AG09309 (cell line): ENCODE measurements around the gene ABCD2.
"Not testable (repeated sequence)": the region's sequence is repeated elsewhere in the genome, so short reads cannot be mapped to it uniquely, and the experiment has no call there.

Source experiments
- DNase-seq: peaks from one replicate; pipeline ENCODE4 v3.0.0-alpha.2; 2010; ENCODE audit warnings: low read depth
- H3K4me3 ChIP-seq: 2 replicates; pipeline ENCODE4 v1.5.1; 2011; ENCODE audit warnings: mild to moderate bottlenecking, low read depth, low read length, moderate library complexity; ENCODE audit not compliant: control insufficient read depth
- TF ChIP-seq, protein P1 (sequence below): IDR thresholded peaks from 2 replicates; pipeline ENCODE4 v1.5.1; 2011; ENCODE audit warnings: mild to moderate bottlenecking, low read depth, low read length, inconsistent platforms; ENCODE audit not compliant: insufficient read depth, control insufficient read depth; ENCODE audit errors: missing control alignments

Gene ABCD2

DNA sequence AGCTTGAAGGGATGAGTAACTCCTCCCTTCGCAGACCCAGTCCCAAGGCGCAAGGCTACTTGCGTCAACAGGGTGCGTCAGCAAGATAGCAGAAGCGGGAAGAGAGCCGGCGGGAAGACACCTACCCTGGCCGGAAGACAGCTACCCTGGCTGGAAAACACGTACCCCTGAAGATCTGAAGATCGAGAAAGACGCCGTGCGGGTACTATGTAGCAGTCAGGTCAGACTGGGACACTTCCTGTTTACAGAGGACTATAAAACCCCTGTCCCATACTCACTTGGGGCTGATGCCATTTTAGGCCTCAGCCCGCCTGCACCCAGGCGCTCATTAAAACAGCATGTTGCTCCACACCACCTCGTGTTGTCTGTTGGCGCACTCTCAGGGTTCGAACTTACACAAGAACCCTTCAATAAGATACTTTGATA, 80.9 kb downstream of the ABCD2 start:
- TF ChIP-seq, protein P1, sequence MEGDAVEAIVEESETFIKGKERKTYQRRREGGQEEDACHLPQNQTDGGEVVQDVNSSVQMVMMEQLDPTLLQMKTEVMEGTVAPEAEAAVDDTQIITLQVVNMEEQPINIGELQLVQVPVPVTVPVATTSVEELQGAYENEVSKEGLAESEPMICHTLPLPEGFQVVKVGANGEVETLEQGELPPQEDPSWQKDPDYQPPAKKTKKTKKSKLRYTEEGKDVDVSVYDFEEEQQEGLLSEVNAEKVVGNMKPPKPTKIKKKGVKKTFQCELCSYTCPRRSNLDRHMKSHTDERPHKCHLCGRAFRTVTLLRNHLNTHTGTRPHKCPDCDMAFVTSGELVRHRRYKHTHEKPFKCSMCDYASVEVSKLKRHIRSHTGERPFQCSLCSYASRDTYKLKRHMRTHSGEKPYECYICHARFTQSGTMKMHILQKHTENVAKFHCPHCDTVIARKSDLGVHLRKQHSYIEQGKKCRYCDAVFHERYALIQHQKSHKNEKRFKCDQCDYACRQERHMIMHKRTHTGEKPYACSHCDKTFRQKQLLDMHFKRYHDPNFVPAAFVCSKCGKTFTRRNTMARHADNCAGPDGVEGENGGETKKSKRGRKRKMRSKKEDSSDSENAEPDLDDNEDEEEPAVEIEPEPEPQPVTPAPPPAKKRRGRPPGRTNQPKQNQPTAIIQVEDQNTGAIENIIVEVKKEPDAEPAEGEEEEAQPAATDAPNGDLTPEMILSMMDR = no peak
- no peak overlapping the region for H3K4me3 ChIP-seq
- no peak for DNase-seq

DNA sequence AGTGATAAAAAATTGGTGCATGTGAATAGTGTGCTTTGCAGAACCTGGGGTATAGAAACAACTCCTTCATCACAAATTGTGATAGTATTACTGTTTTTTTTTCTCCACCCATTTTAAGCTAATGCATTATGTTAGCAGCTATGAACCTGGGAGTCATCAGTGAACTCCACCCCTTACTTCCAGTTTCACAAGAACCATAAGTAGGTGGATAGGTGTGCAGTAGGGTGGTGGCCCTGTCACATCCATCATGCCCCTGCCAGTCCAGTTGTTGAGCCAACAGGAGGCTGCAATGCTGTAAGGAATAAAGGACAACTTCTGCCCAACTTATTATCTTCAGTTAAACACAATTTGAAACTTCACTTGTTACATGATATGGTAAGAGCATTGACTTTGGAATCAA, 85.7 kb downstream of the ABCD2 start:
- DNase-seq = no peak
- no peak overlapping the region for H3K4me3 ChIP-seq
- TF ChIP-seq, protein P1 = no peak

DNA sequence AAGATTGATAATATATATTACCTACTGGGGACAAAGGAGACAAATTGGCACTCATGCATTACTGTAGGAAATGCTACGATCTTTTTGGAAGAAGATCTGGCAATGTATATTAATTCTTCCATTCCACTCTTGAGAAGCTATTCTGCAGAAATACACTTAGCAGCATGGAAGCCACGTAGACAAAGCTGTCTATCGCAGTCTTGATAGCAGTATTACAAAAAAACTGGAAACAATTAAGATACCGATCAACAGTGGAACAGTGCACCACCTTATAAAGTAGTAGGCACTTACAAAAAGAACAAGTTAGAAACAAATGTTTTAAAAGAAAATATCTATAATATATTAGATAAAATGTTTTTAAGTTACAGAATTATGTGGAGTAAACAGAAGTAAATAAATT, 87.2 kb downstream of the ABCD2 start:
- no peak for DNase-seq
- H3K4me3 ChIP-seq = no peak overlapping the region
- TF ChIP-seq, protein P1 = no peak

DNA sequence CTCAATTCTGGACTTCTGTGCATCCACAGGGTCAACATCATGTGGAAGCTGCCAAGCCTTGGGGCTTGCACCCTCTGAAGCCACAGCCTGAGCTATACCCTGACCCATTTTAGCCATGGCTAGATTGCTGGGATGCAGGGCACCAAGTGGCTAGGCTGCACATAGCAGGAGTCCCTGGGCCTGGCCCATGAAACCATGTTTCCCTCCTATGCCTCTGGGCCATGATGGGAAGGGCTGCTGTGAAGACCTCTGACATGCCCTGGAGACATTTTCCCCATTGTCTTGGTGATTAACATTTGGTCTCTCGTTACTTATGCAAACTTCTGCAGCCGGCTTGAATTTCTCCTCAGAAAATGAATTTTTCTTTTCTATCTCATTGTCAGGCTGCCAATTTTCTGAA, 92.6 kb downstream of the ABCD2 start:
- no peak for DNase-seq
- H3K4me3 ChIP-seq = no peak overlapping the region
- TF ChIP-seq, protein P1 = no peak

DNA sequence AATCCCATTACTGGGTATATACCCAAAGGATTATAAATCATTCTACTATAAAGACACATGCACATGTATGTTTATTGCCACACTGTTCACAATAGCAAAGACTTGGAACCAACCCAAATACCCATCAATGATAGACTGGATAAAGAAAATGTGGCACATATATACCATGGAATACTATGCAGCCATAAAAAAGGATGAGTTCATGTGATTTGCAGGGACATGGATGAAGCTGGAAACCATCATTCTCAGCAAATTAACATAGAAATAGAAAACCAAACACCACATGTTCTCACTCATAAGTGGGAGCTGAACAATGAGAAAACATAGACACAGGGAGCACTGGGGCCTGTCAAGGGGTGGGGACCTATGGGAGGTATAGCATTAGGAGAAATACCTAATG, 97.4 kb downstream of the ABCD2 start:
- DNase-seq, H3K4me3 ChIP-seq: not testable (repeated sequence)

DNA sequence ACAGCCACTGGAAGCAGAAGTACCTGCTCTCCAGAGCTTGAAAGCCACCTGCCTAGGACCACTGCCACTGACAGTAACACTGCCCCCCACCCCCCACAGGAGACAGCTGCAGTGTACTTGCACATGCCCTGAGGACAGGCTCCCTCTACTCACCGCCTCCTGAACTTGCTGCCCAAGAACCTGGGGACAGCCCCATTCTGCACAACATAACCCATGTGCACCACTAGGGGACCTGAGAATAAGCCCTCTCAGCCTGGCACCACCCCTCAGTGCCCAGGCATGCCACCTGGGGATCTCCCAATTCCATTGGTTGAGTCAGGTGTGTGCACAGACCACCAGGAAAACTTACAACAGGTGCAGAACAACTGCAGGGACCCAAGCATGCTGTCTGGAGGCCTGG, 109.6 kb downstream of the ABCD2 start:
- DNase-seq = no peak
- H3K4me3 ChIP-seq = no peak overlapping the region
- TF ChIP-seq, protein P1 = no peak

DNA sequence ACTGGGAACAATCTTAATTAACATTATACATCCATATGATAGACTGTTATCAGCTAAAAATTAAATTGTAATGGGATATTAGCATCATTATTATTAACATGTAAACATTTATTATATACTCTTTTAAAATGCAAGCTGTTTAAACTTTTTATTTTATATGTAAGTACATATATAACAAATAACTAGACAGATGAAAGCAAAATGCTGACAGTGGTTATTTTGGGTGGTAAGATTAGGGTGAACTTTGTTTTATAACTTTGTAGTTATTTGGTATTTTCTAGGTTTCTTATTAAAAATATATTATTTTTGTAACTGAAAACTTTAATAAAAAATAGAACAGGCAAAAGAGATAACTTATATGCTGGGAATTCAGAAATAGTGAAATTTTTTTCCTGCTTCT, 114.0 kb downstream of the ABCD2 start:
- TF ChIP-seq, protein P1 = no peak

More for the DNA sequence above, 114.0 kb downstream of the ABCD2 start:
- DNase-seq = no peak
- no peak overlapping the region for H3K4me3 ChIP-seq
